CD4-positive, alpha-beta T cell treated with Interleukin-6 at 100 ng/mL for 8 hours (primary cell): Measurements from ENCODE around the gene ADAM10.
"Not testable (repeated sequence)": the region's sequence is repeated elsewhere in the genome, so short reads cannot be mapped to it uniquely, and the experiment has no call there.

Experiments used
- DNase-seq: peaks from one replicate; pipeline ENCODE4 v3.0.0-alpha.2; 2020; ENCODE audit warnings: mixed read lengths, low spot score

Gene ADAM10

DNA sequence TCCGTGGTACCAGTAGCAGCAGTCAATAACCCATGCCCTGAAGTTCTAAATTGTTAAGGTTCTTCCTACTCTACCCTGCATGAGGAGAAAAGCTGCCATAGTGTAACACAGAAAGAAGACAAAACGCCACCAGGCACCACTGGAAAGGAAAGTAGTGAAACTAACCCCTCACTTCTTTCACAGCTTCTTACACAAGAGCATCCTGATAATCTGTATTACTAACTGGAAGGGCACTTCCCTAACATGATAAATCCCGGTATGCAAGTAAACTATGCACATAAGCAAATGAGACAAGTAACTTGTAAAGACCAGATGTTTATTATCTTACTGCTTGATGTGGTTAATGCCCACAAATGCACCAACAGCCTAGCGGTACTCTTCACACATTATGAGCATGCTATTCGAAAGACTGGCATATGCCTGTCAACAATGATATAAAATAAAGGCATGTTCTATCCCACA, 141.3 kb downstream of the ADAM10 start:
- no peak for DNase-seq

DNA sequence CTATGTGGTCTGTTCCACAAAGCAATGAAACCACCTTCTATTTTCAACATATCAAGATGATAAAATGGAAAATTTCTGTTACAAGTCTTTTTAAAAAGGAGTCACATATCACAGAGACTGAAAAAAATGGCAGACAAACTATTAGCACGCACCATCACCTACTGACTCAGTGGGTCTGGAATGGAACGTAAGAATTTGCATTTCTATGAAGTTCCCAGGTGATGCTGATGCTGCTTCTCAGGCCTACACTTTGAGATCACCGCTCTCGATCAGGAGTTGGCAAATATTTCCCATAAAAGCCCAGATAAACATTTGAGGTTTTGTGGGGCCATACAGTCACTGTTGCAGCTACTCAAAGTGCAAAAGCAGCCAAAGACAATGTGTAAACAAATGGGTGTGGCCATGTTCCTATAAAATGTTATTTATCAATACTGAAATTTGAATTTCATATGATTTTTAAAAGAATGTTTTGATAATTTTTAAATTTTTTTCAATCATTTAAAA, 142.9 kb downstream of the ADAM10 start:
- no peak for DNase-seq

DNA sequence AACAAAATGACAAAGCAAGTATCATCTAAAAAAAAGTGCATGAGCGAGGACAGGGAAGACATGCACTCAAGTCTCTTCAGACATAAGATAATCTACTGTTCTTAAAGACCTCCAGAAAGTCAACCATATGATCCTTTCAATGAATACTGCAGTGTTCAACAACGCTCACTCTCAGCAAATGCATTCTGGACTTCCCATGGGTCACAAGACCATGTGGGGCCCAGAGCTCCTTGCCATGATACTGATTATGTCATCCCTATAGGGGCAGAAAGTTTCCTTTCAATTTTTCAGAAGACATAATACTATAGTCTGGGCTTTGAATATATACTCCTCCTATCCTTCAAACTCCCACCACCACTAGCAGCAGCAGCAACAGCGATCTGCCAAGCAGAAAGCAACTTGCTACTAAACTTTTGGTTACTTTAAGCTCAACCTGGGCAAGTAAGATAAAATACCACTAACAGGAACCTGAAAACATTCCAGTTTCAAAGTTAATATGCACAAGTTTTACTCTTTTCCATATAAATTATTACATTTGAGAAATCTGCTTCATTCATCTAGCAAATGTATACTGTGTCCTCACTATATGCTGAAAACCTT, 143.5 kb downstream of the ADAM10 start:
- no peak for DNase-seq

DNA sequence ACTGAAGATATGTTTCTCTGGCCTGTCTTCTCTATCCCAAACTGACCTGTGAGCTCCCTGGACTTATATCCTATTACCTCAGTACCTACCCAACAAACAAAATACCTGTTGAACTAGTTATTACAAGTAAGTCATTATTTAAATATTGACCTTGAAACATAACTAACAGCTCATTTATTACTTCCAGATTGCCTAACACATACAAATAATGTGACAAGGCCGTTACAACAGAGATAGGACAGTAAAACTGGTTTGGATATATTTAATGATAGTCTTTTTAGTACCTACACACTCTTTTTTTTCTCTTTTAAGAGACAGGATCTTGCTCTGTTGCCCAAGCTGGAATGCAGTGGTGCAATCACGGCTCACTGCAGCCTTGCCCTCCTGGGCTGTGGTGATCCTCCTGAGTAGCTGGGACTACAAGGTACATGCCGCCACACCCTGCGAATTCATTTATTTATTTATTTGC, 145.0 kb downstream of the ADAM10 start:
- no peak for DNase-seq

GRCh38 chr15:58603927-58604326, 145.6 kb downstream of the ADAM10 start:
- not testable (repeated sequence) for DNase-seq

DNA sequence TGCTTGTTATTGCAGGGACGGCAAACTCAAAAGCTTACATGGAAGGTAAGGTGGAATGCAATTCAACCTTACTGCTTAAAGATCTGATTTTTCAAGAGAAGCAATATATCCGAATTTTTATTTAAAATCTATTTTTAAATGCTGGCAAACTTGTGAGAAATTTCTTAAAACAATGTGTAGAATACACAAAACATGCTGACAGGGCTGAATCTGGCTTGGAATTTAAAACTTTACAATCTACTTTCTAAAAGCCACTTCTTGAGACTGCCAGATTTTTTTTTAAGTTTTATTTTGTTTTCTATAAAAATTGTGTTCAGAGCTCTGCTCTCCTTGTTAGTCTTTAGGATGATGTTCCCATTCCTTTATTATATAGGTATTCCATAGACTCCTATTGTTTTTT, 146.7 kb downstream of the ADAM10 start:
- DNase-seq = no peak

GRCh38 chr15:58598829-58599210, 150.7 kb downstream of the ADAM10 start:
- no peak for DNase-seq

DNA sequence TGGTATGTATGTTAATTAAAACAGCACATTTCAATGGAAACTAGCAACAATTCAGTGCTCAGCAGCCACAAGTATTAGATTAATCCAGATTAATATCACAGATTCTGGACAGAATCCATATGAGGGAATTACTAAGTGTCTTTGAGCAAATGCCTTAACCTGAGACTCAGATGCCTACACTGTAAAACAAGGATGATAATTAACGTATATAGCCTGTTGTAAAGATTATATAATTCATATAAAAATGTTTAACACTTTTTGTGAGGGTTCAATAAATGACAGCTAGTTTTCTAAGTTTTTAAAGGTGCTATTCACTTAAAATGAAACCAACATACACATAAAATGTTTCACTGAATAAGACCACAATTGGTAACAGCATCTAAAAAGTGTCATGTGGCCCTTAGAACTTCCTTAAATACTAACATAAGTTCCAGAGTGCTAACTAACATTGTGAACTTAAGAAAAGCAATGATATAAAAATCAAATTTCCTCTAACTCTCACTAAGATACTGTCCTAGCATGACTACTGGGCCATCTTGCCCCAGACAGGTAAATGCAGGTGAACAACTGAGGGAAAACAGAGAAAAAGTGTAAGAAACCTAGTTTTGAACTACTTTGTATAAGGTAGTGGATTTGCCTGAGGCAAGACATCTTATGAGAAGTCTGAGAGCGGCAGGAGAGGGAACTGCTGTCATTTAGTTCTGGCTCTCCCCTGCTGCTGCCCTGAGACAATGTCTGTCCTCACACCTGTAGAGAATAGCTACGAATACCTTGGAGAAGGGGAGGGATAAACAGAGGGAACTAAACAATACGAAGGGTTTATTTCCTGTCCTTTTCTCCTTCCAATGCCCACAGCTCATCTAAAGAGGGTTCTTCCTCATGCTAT, 151.3 kb downstream of the ADAM10 start:
- no peak for DNase-seq

DNA sequence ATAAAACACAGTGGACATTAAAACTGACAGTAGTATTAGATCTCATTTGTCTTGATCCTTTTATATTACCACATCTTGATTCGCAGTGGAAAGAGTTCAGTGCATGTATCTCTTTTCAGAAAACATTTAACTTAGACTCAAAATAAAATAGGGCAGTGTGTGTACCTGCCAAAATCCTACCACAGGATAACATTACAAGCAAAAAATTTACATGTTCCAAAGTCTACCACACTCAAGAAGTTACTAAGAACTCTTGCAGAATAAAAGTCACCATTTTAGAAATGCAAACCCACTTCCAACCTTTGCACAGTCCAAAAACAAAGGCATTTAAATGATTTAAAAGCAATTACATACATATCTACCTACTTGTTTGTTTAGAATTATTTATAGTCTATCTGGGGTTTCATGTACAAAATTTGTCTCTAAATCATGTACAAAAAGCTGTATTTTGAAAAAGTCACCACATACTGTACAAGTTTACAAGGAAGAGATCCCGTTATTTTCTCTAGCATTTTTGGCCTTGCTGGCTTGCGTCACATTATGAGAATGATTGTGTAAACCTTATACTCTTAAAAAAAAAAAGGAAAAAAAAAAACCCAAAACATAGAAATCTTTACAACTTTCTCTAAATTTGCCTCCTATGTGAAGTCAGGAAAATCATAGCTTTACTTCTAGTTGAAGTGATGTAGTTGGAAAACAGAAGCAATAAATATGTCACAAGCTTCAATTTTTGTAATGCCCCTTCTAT, 153.8 kb downstream of the ADAM10 start:
- no peak for DNase-seq

- no peak for DNase-seq
These were observed 154.6 kb downstream of the ADAM10 start for GRCh38 chr15:58594898-58595297.

DNA sequence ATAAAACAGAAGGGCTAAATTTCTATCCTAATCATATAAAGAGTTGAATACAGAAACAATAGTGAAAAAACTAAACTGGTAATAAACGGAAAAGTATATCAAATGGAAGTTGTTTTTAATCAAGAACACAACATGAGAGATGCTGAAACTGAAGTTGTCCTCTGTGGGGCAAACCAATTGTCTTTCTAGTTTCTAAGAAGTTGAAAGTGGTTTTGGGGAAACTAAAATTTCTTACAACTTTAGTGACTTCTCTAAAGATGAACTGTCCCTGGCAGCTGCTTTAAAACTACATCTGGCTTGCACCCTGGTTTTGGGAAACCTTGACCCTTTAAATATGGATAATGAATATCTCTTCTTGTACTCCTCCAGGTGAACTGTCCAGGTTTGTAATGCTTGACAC, 155.6 kb downstream of the ADAM10 start:
- no peak for DNase-seq

DNA sequence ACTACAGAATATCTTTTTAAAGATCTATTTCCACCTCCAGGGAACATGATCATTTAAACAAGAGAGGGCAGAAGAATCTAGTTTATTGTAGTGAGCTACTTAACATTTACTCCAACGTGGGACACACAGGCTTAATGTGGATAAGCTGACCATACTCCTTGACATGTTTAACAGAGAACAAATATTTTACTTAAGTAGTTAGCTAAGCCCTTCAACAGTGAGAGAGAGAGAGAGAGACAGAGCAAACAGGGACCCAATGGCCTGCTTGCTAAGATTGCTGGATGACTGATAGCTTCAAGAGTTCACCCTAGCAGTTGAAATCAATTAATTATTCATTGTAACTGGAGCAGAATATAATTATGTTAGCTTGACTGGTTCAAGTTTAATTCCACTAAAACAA, 158.6 kb downstream of the ADAM10 start:
- DNase-seq = no peak

- DNase-seq = no peak
These were observed 159.3 kb downstream of the ADAM10 start for GRCh38 chr15:58590236-58590635.

DNA sequence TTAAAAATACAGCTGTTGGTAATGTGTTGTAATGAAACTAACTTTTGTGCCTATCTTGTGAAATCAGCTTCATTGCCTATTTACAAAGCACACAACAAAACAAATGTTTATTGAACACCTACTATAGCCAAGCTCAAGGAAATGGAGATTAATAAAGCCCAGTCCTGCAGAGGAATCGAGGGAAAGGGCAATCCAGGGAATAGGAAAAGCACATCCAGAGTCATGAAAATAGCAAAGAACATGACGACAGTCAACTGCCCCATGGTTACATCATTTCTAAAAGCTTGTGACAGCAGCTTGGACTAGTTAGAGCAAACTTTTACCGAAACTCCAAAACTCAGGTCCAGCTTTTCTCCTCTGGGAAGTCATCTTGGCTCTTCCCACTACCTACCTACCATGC, 160.5 kb downstream of the ADAM10 start:
- DNase-seq = no peak

DNA sequence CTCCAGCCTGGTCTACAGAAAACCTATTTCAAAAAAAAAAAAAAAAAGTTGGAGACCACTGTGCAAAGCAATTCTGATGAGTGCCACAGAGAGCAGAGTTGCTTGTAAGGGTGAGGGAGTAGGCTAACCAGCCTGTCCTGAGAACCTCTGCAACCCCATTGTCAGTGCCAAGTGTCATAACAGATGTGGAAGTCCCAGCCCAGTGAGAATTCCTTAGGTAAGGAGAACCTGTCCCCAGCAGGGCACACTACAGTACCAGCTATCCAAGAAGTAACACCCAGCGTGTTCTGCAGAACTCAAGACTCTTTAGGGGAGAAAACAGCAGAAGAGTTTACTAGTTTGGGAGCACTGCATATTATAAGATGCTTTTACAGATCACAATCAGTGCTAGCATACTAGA, 161.4 kb downstream of the ADAM10 start:
- DNase-seq = no peak

DNA sequence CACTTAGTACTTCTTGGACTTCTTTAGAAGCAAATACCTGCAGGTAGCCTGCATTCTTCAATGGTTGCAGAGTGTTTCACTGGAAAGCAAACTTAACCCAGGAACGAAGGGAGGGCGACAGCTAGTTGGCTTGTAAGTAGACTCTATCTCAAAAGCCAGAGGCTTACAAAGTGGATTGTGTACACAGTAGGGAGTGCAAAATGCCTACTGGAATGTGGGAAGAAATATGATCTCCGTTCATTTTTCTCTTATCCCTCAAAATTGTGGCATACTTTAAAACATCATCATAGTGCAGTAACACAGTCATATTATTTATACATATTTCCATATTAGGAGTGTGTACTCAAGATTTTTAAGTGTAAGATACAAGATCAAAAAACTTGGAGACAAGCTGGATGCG, 162.0 kb downstream of the ADAM10 start:
- DNase-seq = no peak

DNA sequence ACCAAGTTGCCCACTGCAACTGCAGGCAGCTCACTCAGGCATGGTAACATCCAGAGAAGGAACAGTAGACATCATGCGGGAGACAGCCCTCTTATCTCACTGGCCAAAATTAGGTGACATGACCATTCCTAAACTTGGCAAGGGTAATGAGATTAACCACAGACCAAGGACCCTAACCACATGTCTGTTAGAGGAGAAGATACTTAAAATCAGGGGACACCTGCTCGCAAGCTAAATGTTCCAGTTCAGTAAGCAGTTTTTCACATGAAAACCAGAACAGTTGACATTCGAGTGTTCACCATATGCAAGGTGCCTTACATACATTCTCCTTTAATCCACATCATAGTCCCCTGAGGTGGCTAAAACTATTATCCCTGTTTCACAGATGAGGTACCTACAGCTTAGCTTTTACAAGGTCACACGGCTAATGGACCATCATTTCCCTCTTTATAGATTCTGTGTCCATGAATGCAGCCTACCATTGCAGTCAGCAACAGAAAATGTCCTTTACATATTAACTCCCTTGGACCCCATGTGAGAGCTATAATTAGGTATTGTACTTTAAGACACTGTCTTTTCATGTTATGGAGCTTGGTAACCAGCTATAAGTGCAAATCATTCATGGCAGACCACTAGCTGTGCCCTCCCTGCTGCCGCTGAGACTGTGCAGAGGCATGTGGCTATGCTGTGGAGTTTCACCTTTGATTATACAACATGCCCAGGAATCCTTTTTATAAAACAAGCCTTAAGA, 163.6 kb downstream of the ADAM10 start:
- no peak for DNase-seq

DNA sequence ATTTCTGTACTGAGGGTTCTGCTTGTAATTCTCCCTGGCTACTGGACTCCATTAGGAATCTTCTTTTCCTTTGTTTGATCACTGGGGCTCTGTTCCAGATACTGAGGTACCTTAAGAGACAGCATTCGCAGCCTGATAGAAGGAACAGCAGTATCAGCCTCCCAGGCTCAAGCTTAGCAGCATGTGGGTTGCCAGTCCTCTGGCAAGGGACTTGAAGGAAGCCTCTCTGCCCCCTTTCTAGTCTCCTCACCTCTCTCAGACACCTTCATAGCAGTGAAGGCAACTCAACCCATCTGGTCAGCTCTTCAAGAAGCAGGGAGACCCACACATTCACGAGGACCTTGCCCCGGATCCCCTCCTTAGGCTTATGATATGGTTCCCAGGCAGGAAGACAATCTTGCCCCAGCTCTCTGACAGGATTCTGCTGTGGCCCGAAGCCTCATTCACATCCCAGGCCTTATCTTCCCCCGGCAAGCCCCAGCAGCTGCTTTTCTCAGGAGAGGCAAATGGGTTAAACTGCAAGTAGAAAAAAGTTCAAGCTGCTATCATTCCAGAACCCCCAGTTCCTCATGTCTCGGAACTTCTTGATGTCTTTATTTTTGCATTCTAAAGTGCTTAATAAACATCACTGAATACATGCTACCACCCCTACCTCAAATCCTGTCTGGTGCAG, 164.6 kb downstream of the ADAM10 start:
- DNase-seq = no peak

- DNase-seq = no peak
These were observed 166.2 kb downstream of the ADAM10 start for GRCh38 chr15:58583171-58583908.

- no peak for DNase-seq
These were observed 167.3 kb downstream of the ADAM10 start for GRCh38 chr15:58582160-58582559.

DNA sequence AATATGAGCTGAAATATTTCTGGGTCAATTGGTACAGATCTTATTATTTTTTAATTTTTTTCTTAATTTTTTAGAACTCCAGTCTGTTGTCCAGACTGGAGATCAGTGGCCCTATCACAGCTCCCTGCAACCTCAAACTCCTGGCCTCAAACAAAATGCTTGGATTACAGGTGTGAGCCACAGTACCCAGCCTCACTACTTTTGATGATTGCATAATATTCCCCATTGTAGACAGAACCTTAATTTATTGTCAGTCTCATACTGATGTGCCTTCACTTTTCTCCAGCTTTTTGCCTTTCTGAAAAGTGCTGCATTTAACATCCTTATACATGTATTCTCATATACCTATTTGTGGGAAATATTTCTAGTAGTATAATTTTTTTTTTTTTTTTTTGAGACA, 172.8 kb downstream of the ADAM10 start:
- no peak for DNase-seq
